ENCODE measurements around the gene EPB41. TPM values are rescaled to one million over a fixed set of nuclear protein-coding genes. Genes with fewer than 3 reads are reported as not detected.

Gene EPB41
- total RNA-seq, 1 experiment from 2014 or later, result 40.7 TPM

GRCh38 chr1:29017975-29018712 is 103.8 kb downstream of the EPB41 start:
- Mint-ChIP-seq H3K4me3 (ENCODE audit: low read depth, unreplicated experiment) (no peak overlapping the region), H3K36me3 (ENCODE audit: insufficient read depth, unreplicated experiment) (peaks cover 5% of the 10 kb centered on the region), H3K9me3 (ENCODE audit: low read depth, unreplicated experiment) (no peaks in the 10 kb centered on the region), H3K4me1 (ENCODE audit: low read depth, unreplicated experiment) (no peaks in the 10 kb centered on the region), H3K27me3 (ENCODE audit: unreplicated experiment) (no peaks in the 10 kb centered on the region), H3K27ac (ENCODE audit: unreplicated experiment) (no peak overlapping the region)
- BruUV-seq (replicated peaks), result no TSS peak
- DNase-seq, result no peak
- CTCF ChIA-PET, result interaction anchor here (0.6 kb wide), 1 partner anchor 539 kb away, joined by 3 read pairs; no protein-coding TSS in a partner anchor
- intact Hi-C loops (cut with micrococcal nuclease; ENCODE audit: unreplicated experiment), result no loop called here
- TF ChIP-seq CTCF (IDR thresholded peaks at IDR 0.05; ENCODE audit: unreplicated experiment), result no peak

DNA sequence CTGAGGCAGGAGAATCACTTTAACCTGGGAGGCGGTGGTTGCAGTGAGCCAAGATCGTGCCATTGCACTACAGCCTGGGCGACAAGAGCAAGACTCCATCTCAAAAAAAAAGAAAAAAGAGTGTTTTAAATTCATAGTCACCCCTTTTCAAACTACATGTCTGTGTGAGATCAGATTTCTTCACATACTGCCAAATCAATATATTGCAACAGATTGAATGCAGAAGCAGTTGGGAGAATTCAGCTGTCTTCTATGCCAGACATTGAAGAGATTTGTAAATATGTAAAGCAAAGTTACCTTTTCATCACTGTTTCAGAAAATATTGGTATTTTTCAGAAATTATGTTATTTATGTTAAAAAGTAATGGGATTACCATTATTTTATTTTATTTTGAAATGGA is 108.3 kb downstream of the EPB41 start:
- no peaks in the 10 kb centered on the region for H3K9me3 Mint-ChIP-seq (ENCODE audit: low read depth, unreplicated experiment)
- H3K27me3 Mint-ChIP-seq (ENCODE audit: unreplicated experiment), result no peaks in the 10 kb centered on the region
- no peak overlapping the region for H3K4me3 Mint-ChIP-seq (ENCODE audit: low read depth, unreplicated experiment)
- H3K27ac Mint-ChIP-seq (ENCODE audit: unreplicated experiment), result no peak overlapping the region
- no peaks in the 10 kb centered on the region for H3K4me1 Mint-ChIP-seq (ENCODE audit: low read depth, unreplicated experiment)
- no peaks in the 10 kb centered on the region for H3K36me3 Mint-ChIP-seq (ENCODE audit: insufficient read depth, unreplicated experiment)
- TF ChIP-seq CTCF (IDR thresholded peaks at IDR 0.05; ENCODE audit: unreplicated experiment), result no peak
- intact Hi-C loops (cut with micrococcal nuclease; ENCODE audit: unreplicated experiment), result no loop called here
- CTCF ChIA-PET, result interaction anchor here (0.6 to 1.5 kb wide), 3 partner anchors 21 to 142 kb away, joined by 3 read pairs; no protein-coding TSS in a partner anchor
- BruUV-seq (replicated peaks), result no TSS peak
- DNase-seq, result no peak

GRCh38 chr1:29029667-29030066 is 115.3 kb downstream of the EPB41 start:
- intact Hi-C loops (cut with micrococcal nuclease; ENCODE audit: unreplicated experiment), result loop anchor here (5.0 kb wide), 2 partner anchors 173 to 242 kb away; no protein-coding TSS in a partner anchor

GRCh38 chr1:29032841-29033240 is 118.5 kb downstream of the EPB41 start:
- CTCF ChIA-PET, result interaction anchor here (1.0 to 4.3 kb wide), 4 partner anchors 119 to 170 kb away, joined by 3 to 65 read pairs (median 6); partner anchors contain the start of gene EPB41
- no peak for TF ChIP-seq CTCF (IDR thresholded peaks at IDR 0.05; ENCODE audit: unreplicated experiment)
- no peak for DNase-seq
- Mint-ChIP-seq H3K36me3 (ENCODE audit: insufficient read depth, unreplicated experiment) (peaks cover 7% of the 10 kb centered on the region), H3K27ac (ENCODE audit: unreplicated experiment) (no peak overlapping the region), H3K4me1 (ENCODE audit: low read depth, unreplicated experiment) (no peaks in the 10 kb centered on the region), H3K4me3 (ENCODE audit: low read depth, unreplicated experiment) (no peak overlapping the region), H3K9me3 (ENCODE audit: low read depth, unreplicated experiment) (no peaks in the 10 kb centered on the region), H3K27me3 (ENCODE audit: unreplicated experiment) (no peaks in the 10 kb centered on the region)
- no TSS peak for BruUV-seq (replicated peaks)
- intact Hi-C loops (cut with micrococcal nuclease; ENCODE audit: unreplicated experiment), result loop anchor here (1.0 to 5.0 kb wide), 3 partner anchors 151 to 246 kb away; no protein-coding TSS in a partner anchor

More at GRCh38 chr1:29029667-29030066, 115.3 kb downstream of the EPB41 start:
- CTCF ChIA-PET, result interaction anchor here (0.8 to 1.2 kb wide), 2 partner anchors 148 to 245 kb away, joined by 3 to 4 read pairs; no protein-coding TSS in a partner anchor
- no peaks in the 10 kb centered on the region for H3K9me3 Mint-ChIP-seq (ENCODE audit: low read depth, unreplicated experiment)
- H3K4me1 Mint-ChIP-seq (ENCODE audit: low read depth, unreplicated experiment), result no peaks in the 10 kb centered on the region
- DNase-seq, result no peak
- no TSS peak for BruUV-seq (replicated peaks)
- peaks cover 7% of the 10 kb centered on the region for H3K36me3 Mint-ChIP-seq (ENCODE audit: insufficient read depth, unreplicated experiment)
- H3K4me3 Mint-ChIP-seq (ENCODE audit: low read depth, unreplicated experiment), result no peak overlapping the region
- no peak for TF ChIP-seq CTCF (IDR thresholded peaks at IDR 0.05; ENCODE audit: unreplicated experiment)
- no peak overlapping the region for H3K27ac Mint-ChIP-seq (ENCODE audit: unreplicated experiment)
- no peaks in the 10 kb centered on the region for H3K27me3 Mint-ChIP-seq (ENCODE audit: unreplicated experiment)
